SU-DHL-6 (cell line): ENCODE measurements around the gene CTNNBIP1.

ENCODE experiments used
- H2AFZ ChIP-seq: fragments of 200-600 bp; sonication (generic); 2 replicates; pipeline ENCODE4 v1.6.1; 2014; ENCODE audit warnings: low read depth, mild to moderate bottlenecking, moderate library complexity, mixed read lengths, antibody characterized with exemption, low read length; ENCODE audit not compliant: severe bottlenecking
- H3F3A ChIP-seq: fragments of 200-600 bp; shearing (Covaris generic); 2 replicates; pipeline ENCODE4 v1.6.0; 2016; ENCODE audit warnings: antibody characterized with exemption, mild to moderate bottlenecking; ENCODE audit not compliant: insufficient read depth
- H3K27ac ChIP-seq: fragments of 200-600 bp; sonication (generic); 2 replicates; pipeline ENCODE4 v1.5.1; 2016; ENCODE audit warnings: low read depth, mild to moderate bottlenecking, low read length, moderate library complexity, mixed read lengths
- H3K27me3 ChIP-seq: fragments of 200-600 bp; sonication (generic), shearing (Covaris generic); 2 replicates; pipeline ENCODE4 v1.6.0; 2014; ENCODE audit warnings: mild to moderate bottlenecking, low read length
- H3K36me3 ChIP-seq: fragments of 200-600 bp; sonication (generic); 2 replicates; pipeline ENCODE4 v1.6.1; 2014; ENCODE audit warnings: mild to moderate bottlenecking, low read length, mixed read lengths
- H3K4me2 ChIP-seq: fragments of 300-600, 200-600 bp; shearing (Covaris generic), sonication (generic); 2 replicates; pipeline ENCODE4 v1.6.0; 2014; ENCODE audit warnings: low read length, low read depth, mild to moderate bottlenecking; ENCODE audit not compliant: poor library complexity, severe bottlenecking
- H3K4me3 ChIP-seq: fragments of 200-600 bp; sonication (generic); 2 replicates; pipeline ENCODE4 v1.5.1; 2014; ENCODE audit warnings: antibody characterized with exemption, low read length, mild to moderate bottlenecking, mixed read lengths; ENCODE audit not compliant: insufficient read depth, poor library complexity, severe bottlenecking
- H3K79me2 ChIP-seq: fragments of 200-600 bp; sonication (generic); 2 replicates; pipeline ENCODE4 v1.6.1; 2014; ENCODE audit warnings: mild to moderate bottlenecking, low read length, moderate library complexity; ENCODE audit not compliant: insufficient read depth
- H3K9ac ChIP-seq: fragments of 200-600 bp; sonication (generic); 2 replicates; pipeline ENCODE4 v1.7.0; 2014; ENCODE audit warnings: mild to moderate bottlenecking, low read length
- H3K9me2 ChIP-seq: fragments of 200-600 bp; sonication (generic); replicated peaks from 2 replicates; pipeline ENCODE4 v1.6.1; 2014; ENCODE audit warnings: low read length; ENCODE audit not compliant: insufficient read depth
- H3K9me3 ChIP-seq: fragments of 200-600 bp; sonication (generic); 2 replicates; pipeline ENCODE4 v1.6.1; 2014; ENCODE audit warnings: low read length, mixed read lengths; ENCODE audit not compliant: insufficient read depth
- H4K20me1 ChIP-seq: fragments of 200-600 bp; sonication (generic); 2 replicates; pipeline ENCODE4 v1.6.1; 2014; ENCODE audit warnings: low read depth, mild to moderate bottlenecking, antibody characterized with exemption, low read length, moderate library complexity, mixed read lengths
- CTCF ChIP-seq: fragments of 200-600 bp; sonication (generic); IDR thresholded peaks from one replicate; pipeline ENCODE4 v1.5.1; 2017; ENCODE audit warnings: antibody characterized with exemption, mild to moderate bottlenecking, low read length, moderate library complexity; ENCODE audit not compliant: insufficient read depth, poor library complexity, severe bottlenecking
- EZH2phosphoT487 ChIP-seq: fragments of 200-600 bp; sonication (generic), shearing (Covaris generic); conservative IDR thresholded peaks from 2 replicates; pipeline ENCODE4 v1.6.1; 2018; ENCODE audit warnings: mild to moderate bottlenecking, antibody characterized with exemption, low read length, moderate library complexity, mixed read lengths

Gene CTNNBIP1

GRCh38 chr1:9900142-9901043 lies 9.7 kb downstream of the CTNNBIP1 start:
- H3K27ac ChIP-seq: no peak overlapping the region
- no peak overlapping the region for H3K9ac ChIP-seq

GRCh38 chr1:9894115-9894514 lies 16.0 kb downstream of the CTNNBIP1 start:
- TF ChIP-seq CTCF: no peak
- TF ChIP-seq EZH2phosphoT487: no peak
- Histone ChIP-seq H4K20me1 (no peaks in the 10 kb centered on the region), H3K36me3 (no peaks in the 10 kb centered on the region), H3K79me2 (no peaks in the 10 kb centered on the region), H3K9ac (no peak overlapping the region), H3K4me2 (no peak overlapping the region), H2AFZ (no peak overlapping the region), H3K9me3 (no peaks in the 10 kb centered on the region), H3K9me2 (no peaks in the 10 kb centered on the region), H3K27ac (no peak overlapping the region), H3F3A (no peaks in the 10 kb centered on the region), H3K27me3 (no peaks in the 10 kb centered on the region), H3K4me3 (no peak overlapping the region)

More at GRCh38 chr1:9900142-9901043, 9.7 kb downstream of the CTNNBIP1 start:
- Histone ChIP-seq H3K79me2 (no peaks in the 10 kb centered on the region), H2AFZ (no peak overlapping the region), H3K9me3 (no peaks in the 10 kb centered on the region), H3K4me3 (no peak overlapping the region), H3F3A (no peaks in the 10 kb centered on the region), H3K9me2 (no peaks in the 10 kb centered on the region), H3K27me3 (no peaks in the 10 kb centered on the region), H4K20me1 (no peaks in the 10 kb centered on the region), H3K4me2 (no peak overlapping the region), H3K36me3 (no peaks in the 10 kb centered on the region)
- TF ChIP-seq EZH2phosphoT487: no peak
- no peak for TF ChIP-seq CTCF

GRCh38 chr1:9892563-9893528 lies 17.2 kb downstream of the CTNNBIP1 start:
- Histone ChIP-seq H3K9me2 (no peaks in the 10 kb centered on the region), H3K79me2 (no peaks in the 10 kb centered on the region), H3K4me3 (no peak overlapping the region), H3K9ac (no peak overlapping the region), H3K27me3 (no peaks in the 10 kb centered on the region), H3K9me3 (no peaks in the 10 kb centered on the region), H4K20me1 (no peaks in the 10 kb centered on the region), H3K4me2 (no peak overlapping the region), H3F3A (no peaks in the 10 kb centered on the region), H3K36me3 (no peaks in the 10 kb centered on the region), H2AFZ (no peak overlapping the region), H3K27ac (no peak overlapping the region)
- TF ChIP-seq CTCF: no peak
- no peak for TF ChIP-seq EZH2phosphoT487
